HL-60/S4 (cell line): ENCODE data around the gene ATG9A.

ENCODE experiments used
- in situ Hi-C: fragments of 300-500 bp; cut with MboI; formaldehyde crosslinking; loops from 2 replicates; pipeline ENCODE4 v1.14.3; 2022; ENCODE audit warnings: low sequenced_read_pairs

The ATG9A gene

GRCh38 chr2:219223831-219224610 lies 5.4 kb downstream of the ATG9A start:
- in situ Hi-C loops: no loop called here

- in situ Hi-C loops: no loop called here
These were observed 7.4 kb downstream of the ATG9A start for GRCh38 chr2:219221957-219222518.

- in situ Hi-C loops: no loop called here
These were observed 8.6 kb downstream of the ATG9A start for GRCh38 chr2:219220652-219221402.

GRCh38 chr2:219219784-219220532 lies 9.5 kb downstream of the ATG9A start:
- in situ Hi-C loops: loop anchor here (10.0 kb wide), 1 partner anchor 55 kb away; the partner anchor contains the start of gene NHEJ1

- in situ Hi-C loops: loop anchor here (10.0 kb wide), 1 partner anchor 54 kb away; the partner anchor contains the start of gene NHEJ1
These were observed 10.4 kb downstream of the ATG9A start, which contains the start of gene ABCB6 for GRCh38 chr2:219218732-219219701. Gene ABCB6, minus strand, starts transcription at chr2:219218958. Its CDS starts 285 bp downstream, at chr2:219218673.

GRCh38 chr2:219218217-219218731 lies 11.2 kb downstream of the ATG9A start:
- in situ Hi-C loops: loop anchor here (10.0 kb wide), 1 partner anchor 53 kb away; the partner anchor contains the start of gene NHEJ1

- in situ Hi-C loops: loop anchor here (10.0 kb wide), 1 partner anchor 52 kb away; the partner anchor contains the start of gene NHEJ1
These were observed 12.9 kb downstream of the ATG9A start for GRCh38 chr2:219216535-219216915.

GRCh38 chr2:219215871-219216534 lies 13.4 kb downstream of the ATG9A start:
- in situ Hi-C loops: loop anchor here (10.0 kb wide), 1 partner anchor 51 kb away; the partner anchor contains the start of gene NHEJ1

GRCh38 chr2:219214786-219215185 lies 14.7 kb downstream of the ATG9A start:
- in situ Hi-C loops: loop anchor here (10.0 kb wide), 1 partner anchor 50 kb away; the partner anchor contains the start of gene NHEJ1

- in situ Hi-C loops: loop anchor here (10.0 kb wide), 1 partner anchor 49 kb away; the partner anchor contains the start of gene NHEJ1
These were observed 15.3 kb downstream of the ATG9A start for GRCh38 chr2:219214141-219214540.

- in situ Hi-C loops: loop anchor here (10.0 kb wide), 1 partner anchor 49 kb away; the partner anchor contains the start of gene NHEJ1
These were observed 15.9 kb downstream of the ATG9A start for GRCh38 chr2:219213486-219214071.

- in situ Hi-C loops: loop anchor here (10.0 kb wide), 1 partner anchor 48 kb away; the partner anchor contains the start of gene NHEJ1
These were observed 16.4 kb downstream of the ATG9A start for GRCh38 chr2:219213026-219213415.

GRCh38 chr2:219210886-219211362 lies 18.5 kb downstream of the ATG9A start:
- in situ Hi-C loops: loop anchor here (10.0 kb wide), 1 partner anchor 46 kb away; the partner anchor contains the start of gene NHEJ1

- in situ Hi-C loops: loop anchor here (10.0 kb wide), 1 partner anchor 46 kb away; the partner anchor contains the start of gene NHEJ1
These were observed 19.1 kb downstream of the ATG9A start for GRCh38 chr2:219210196-219210885.

GRCh38 chr2:219209236-219210195 lies 19.9 kb downstream of the ATG9A start:
- in situ Hi-C loops: loop anchor here (10.0 kb wide), 1 partner anchor 45 kb away; the partner anchor contains the start of gene NHEJ1
